Ascending aorta (tissue), 2 donors: Measurements from ENCODE around the gene TLCD3B. TPM values are rescaled to one million over a fixed set of nuclear protein-coding genes. Genes with fewer than 3 reads are reported as not detected.
"Not testable (repeated sequence)": the region's sequence is repeated elsewhere in the genome, so short reads cannot be mapped to it uniquely, and the experiment has no call there.

Experiments used
- DNase-seq, 2 donors: peaks; one replicate each; pipeline ENCODE4 v3.0.0-alpha.2; 2019; ENCODE audit warnings: low spot score in 2 of 2
- H3K27ac ChIP-seq, 2 donors: fragments of 200-600 bp; sonication (generic); one replicate each; pipeline ENCODE4 v1.5.1; 2016 to 2017; ENCODE audit warnings: mild to moderate bottlenecking in 1 of 2
- H3K27me3 ChIP-seq: fragments of 200-600 bp; sonication (generic); one replicate; pipeline ENCODE4 v1.5.1; 2017
- H3K36me3 ChIP-seq, 2 donors: fragments of 200-600 bp; sonication (generic); one replicate each; pipeline ENCODE4 v1.5.1; 2016
- H3K4me1 ChIP-seq, 2 donors: fragments of 200-600 bp; sonication (generic); one replicate each; pipeline ENCODE4 v1.5.1; 2016 to 2017; ENCODE audit warnings: mild to moderate bottlenecking in 1 of 2
- H3K4me3 ChIP-seq, 2 donors: fragments of 200-600 bp; sonication (generic); one replicate each; pipeline ENCODE4 v1.5.1; 2016 to 2017; ENCODE audit warnings: mild to moderate bottlenecking in 1 of 2
- H3K9me3 ChIP-seq, 2 donors: fragments of 200-600 bp; sonication (generic); one replicate each; pipeline ENCODE4 v1.5.1; 2016
- intact Hi-C: fragments of 100-400 bp; cut with DNase I; formaldehyde crosslinking; loops from one replicate; pipeline ENCODE4 v1.15.1; 2023
- total RNA-seq: library from RNA; depleted of rRNA; stranded (reverse); fragments of >200 nt; gene quantifications from one replicate; pipeline ENCODE4 v1.1.0, GENCODE V29; 2016
- TF ChIP-seq, protein P1 (sequence below), 3 experiments: fragments of 200-600 bp in 2 of 3; fragments of 450-650 bp in 1 of 3; sonication (generic) in 2 of 3; IDR thresholded peaks; one replicate each; pipeline ENCODE4 v1.5.1; 2016 to 2019; ENCODE audit warnings: antibody characterized with exemption in 3 of 3, mild to moderate bottlenecking in 1 of 3, moderate library complexity in 1 of 3

The TLCD3B gene
- total RNA-seq, 1 donor from 2014 or later = not detected

DNA sequence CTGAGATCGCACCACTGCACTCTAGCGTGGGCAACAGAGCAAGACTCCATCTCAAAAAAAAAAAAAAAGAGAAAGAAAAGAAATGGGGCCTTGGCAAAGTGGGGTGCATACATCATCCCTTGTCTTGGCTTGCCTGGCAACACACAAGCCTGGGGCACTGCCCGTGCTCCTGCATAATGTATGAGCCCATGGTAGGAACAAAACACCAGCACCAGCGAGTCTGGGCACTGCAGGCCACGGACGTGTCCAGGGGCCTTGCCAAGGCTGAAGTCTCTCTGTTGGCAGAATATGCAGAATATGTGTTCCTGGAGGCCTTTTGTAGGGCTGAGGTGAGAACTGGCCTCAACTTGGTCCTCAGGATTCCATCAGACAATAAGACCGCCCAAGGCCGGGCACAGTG lies 18.8 kb upstream of the TLCD3B start:
- intact Hi-C loops = loop anchor here (5.0 kb wide), 3 partner anchors 42 to 72 kb away; partner anchors contain the start of genes HIRIP3, INO80E, MAPK3 and TBX6
- TF ChIP-seq, protein P1, sequence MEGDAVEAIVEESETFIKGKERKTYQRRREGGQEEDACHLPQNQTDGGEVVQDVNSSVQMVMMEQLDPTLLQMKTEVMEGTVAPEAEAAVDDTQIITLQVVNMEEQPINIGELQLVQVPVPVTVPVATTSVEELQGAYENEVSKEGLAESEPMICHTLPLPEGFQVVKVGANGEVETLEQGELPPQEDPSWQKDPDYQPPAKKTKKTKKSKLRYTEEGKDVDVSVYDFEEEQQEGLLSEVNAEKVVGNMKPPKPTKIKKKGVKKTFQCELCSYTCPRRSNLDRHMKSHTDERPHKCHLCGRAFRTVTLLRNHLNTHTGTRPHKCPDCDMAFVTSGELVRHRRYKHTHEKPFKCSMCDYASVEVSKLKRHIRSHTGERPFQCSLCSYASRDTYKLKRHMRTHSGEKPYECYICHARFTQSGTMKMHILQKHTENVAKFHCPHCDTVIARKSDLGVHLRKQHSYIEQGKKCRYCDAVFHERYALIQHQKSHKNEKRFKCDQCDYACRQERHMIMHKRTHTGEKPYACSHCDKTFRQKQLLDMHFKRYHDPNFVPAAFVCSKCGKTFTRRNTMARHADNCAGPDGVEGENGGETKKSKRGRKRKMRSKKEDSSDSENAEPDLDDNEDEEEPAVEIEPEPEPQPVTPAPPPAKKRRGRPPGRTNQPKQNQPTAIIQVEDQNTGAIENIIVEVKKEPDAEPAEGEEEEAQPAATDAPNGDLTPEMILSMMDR (IDR thresholded peaks at IDR 0.05) = no peak

DNA sequence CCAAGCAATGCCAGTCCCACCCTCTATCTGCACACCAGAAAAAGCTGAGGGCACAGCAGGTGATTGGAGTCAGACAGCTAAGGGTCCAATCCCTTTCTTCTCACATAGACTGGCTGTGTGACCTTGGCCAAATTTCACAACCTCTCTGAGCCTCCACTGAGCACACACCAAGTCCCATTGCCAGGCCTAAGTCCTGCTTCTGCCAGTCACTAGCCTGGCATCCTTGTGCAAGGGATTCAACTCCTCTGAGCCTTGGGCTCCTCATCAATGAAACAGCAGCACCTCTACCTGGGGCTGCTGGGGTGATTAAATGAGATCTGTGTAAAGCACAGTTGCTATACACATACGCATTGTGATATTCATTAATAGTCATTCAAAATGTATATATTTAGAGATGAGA lies 15.5 kb upstream of the TLCD3B start:
- DNase-seq = no peak
- Histone ChIP-seq H3K4me3 (no peak overlapping the region), H3K4me1 (no peaks in the 10 kb centered on the region), H3K36me3 (no peaks in the 10 kb centered on the region), H3K27me3 (no peaks in the 10 kb centered on the region), H3K9me3 (no peaks in the 10 kb centered on the region), H3K27ac (no peak overlapping the region)
- intact Hi-C loops = no loop called here
- TF ChIP-seq, protein P1 (IDR thresholded peaks at IDR 0.05) = no peak

More for the DNA sequence above, 18.8 kb upstream of the TLCD3B start:
- Histone ChIP-seq H3K4me3 (no peak overlapping the region), H3K27ac (no peak overlapping the region), H3K9me3 (no peaks in the 10 kb centered on the region), H3K4me1 (peaks cover 0 to 12% of the 10 kb centered on the region in 2 donors), H3K27me3 (no peaks in the 10 kb centered on the region), H3K36me3 (no peaks in the 10 kb centered on the region)
- DNase-seq = no peak

DNA sequence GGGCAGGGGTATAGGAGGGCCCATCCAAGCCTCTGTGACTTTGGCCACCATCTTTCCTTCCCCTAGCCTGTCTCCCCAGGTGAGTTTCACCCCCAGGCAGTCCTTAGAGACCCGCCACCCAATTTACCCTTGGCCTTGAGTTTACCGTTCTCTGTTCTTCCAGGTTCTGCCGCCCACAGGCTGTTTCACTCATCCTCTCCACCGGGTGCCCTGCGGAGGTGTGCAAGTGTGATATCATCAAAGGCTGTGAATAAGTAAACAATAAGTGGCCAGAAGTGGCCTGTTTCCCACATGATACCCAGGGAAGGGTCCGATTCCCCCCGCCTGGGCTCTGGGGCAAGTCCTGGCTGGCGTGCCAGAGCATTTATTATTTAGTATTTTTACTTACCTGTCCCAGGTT lies 15.1 kb upstream of the TLCD3B start:
- no peak overlapping the region for H3K27ac ChIP-seq
- TF ChIP-seq, protein P1 (IDR thresholded peaks at IDR 0.05) = no peak
- no peak overlapping the region for H3K4me3 ChIP-seq
- DNase-seq = no peak
- no peaks in the 10 kb centered on the region for H3K27me3 ChIP-seq
- intact Hi-C loops = no loop called here
- H3K4me1 ChIP-seq = no peaks in the 10 kb centered on the region
- no peaks in the 10 kb centered on the region for H3K36me3 ChIP-seq
- H3K9me3 ChIP-seq = no peaks in the 10 kb centered on the region

DNA sequence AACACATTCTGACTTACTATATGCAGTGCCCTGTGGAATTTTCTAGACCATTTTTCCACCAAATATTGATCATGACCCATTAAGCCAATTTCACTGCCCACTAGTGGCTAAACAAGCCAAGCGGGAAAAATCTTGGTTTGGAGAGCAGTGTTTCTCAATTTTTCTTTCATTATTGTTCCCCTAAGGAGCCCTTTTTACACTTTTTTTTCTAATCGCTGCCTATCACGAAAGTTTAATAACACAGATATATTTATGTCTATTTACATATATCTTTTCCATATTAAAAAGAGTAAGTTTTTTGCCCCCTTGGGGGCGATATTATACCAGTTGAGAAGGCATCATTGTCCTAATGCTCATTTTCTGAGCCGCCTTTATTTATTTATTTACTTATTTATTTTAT lies 10.8 kb upstream of the TLCD3B start:
- no peak overlapping the region for H3K4me3 ChIP-seq
- no peaks in the 10 kb centered on the region for H3K27me3 ChIP-seq
- no peak overlapping the region for H3K27ac ChIP-seq
- H3K36me3 ChIP-seq = no peaks in the 10 kb centered on the region
- H3K4me1 ChIP-seq = no peaks in the 10 kb centered on the region
- DNase-seq = no peak
- no peaks in the 10 kb centered on the region for H3K9me3 ChIP-seq
- intact Hi-C loops = no loop called here
- TF ChIP-seq, protein P1 (IDR thresholded peaks at IDR 0.05) = peak in 2 of 3 experiments; percentile 33 to 51

DNA sequence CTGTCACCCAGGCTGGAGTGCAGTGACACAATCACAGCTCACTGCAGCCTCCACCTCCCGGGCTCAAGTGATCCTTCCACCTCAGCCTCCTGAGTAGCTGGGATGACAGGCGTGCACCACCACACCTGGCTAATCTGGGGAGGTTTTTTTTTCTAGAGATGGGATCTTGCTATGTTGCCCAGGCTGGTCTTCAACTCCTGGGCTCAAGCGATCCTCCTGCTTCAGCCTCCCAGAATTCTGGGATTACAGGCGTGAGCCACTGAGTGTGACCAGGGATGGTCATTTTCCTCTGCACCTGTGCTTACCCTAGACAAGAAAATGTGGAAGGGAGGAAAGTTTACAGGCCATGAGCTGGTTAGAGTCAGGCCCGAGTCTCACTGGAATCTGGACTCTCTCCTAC lies 9.6 kb upstream of the TLCD3B start:
- H3K9me3 ChIP-seq, intact Hi-C loops, DNase-seq, H3K27me3 ChIP-seq, H3K4me1 ChIP-seq, H3K4me3 ChIP-seq, H3K36me3 ChIP-seq, H3K27ac ChIP-seq: not testable (repeated sequence)

DNA sequence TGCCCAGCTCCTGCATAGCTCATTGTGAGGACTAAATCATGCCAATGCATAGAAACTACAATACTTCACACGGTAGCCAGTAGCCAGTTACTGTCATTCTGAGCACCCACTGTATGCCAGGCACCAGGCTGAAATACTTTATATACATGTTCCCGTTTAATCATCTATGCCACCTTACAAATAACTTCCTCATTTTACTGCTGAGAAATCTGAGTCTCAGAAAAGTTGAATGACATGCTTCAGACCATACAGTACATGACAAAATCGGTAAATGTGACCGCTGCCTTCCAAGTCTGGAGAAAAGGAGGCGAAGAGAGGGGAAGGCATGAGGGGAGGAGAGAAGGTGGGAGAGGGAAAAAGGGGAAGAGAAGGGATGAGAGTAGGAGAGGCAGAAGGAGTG lies 9.2 kb upstream of the TLCD3B start:
- TF ChIP-seq, protein P1 (IDR thresholded peaks at IDR 0.05) = no peak
- Histone ChIP-seq H3K27ac (no peak overlapping the region), H3K27me3 (no peaks in the 10 kb centered on the region), H3K9me3 (no peaks in the 10 kb centered on the region), H3K4me3 (no peak overlapping the region), H3K4me1 (no peaks in the 10 kb centered on the region), H3K36me3 (no peaks in the 10 kb centered on the region)
- DNase-seq = no peak
- intact Hi-C loops = no loop called here
